Right lobe of liver (tissue), 4 donors: ENCODE measurements around the gene ELOVL6.

Experiments
- CTCF ChIP-seq, 4 donors: fragments of 200-600 bp in 3 of 4; fragments of 450-650 bp in 1 of 4; IDR thresholded peaks; one replicate each; pipeline versions ENCODE4 v1.5.1 to v1.8.0; 2016 to 2022; ENCODE audit warnings: antibody characterized with exemption in 4 of 4, mild to moderate bottlenecking in 2 of 4
- POLR2A ChIP-seq: fragments of 450-650 bp; IDR thresholded peaks from one replicate; pipeline ENCODE4 v1.6.1; 2017; ENCODE audit warnings: antibody characterized with exemption, mild to moderate bottlenecking
- donor health status: DM: no; HTN: no; CAD: no.
- donor health status: DM: no; HTN: no; CAD: no.
- donor health status: DM: no; HTN: yes; CAD: no.

GRCh38 chr4:110004556-110004955 lies 193.9 kb downstream of the ELOVL6 start:
- TF ChIP-seq POLR2A: no peak
- TF ChIP-seq CTCF (IDR thresholded peaks at IDR 0.05): no peak
